Panc1 (cell line): ENCODE measurements around the gene INTS1. TPM values are rescaled to one million over a fixed set of nuclear protein-coding genes. Genes with fewer than 3 reads are reported as not detected.

Experiments
- ATAC-seq: fragments of 200-7000 bp; cut with Tn5 transposase; 2 replicates; pipeline ENCODE4 v1.9.1; 2020; ENCODE audit warnings: mild to moderate bottlenecking, moderate library complexity
- BruUV-seq: library from RNA; stranded (reverse); fragments of 400-500 nt; replicated peaks from 2 replicates; lab custom pipeline; 2021; lab: Mats Ljungman, UMichigan
- CTCF ChIA-PET: fragments of 300-600 bp; sonication (Branson Sonifier 250); formaldehyde crosslinking; loops from one replicate; lab custom pipeline; 2022; ENCODE audit warnings: antibody characterized with exemption; lab: Charles Lee
- POLR2A ChIA-PET: fragments of 300-600 bp; sonication (Branson Sonifier 250); formaldehyde crosslinking; loops from one replicate; lab custom pipeline; 2022; ENCODE audit warnings: antibody characterized with exemption; lab: Charles Lee
- DNase-seq: peaks from one replicate; pipeline ENCODE4 v3.0.0-alpha.2; 2010; ENCODE audit warnings: low read depth, low spot score
- H3K27ac ChIP-seq: 2 replicates; pipeline ENCODE4 v1.5.1; 2011; ENCODE audit warnings: mild to moderate bottlenecking, low read length, inconsistent platforms
- H3K27me3 ChIP-seq: fragments of 200-500 bp; sonication (Bioruptor generic); 2 replicates; pipeline ENCODE4 v1.6.0; 2014; ENCODE audit warnings: low read length, inconsistent platforms; ENCODE audit not compliant: control insufficient read depth, insufficient read depth
- H3K36me3 ChIP-seq: fragments of 200-500 bp; sonication (Bioruptor generic); 2 replicates; pipeline ENCODE4 v1.5.1; 2014; ENCODE audit warnings: inconsistent platforms, mild to moderate bottlenecking, low read length, moderate library complexity; ENCODE audit not compliant: control insufficient read depth, insufficient read depth
- H3K4me1 ChIP-seq: 2 replicates; pipeline ENCODE4 v1.5.1; 2011; ENCODE audit warnings: inconsistent platforms, mild to moderate bottlenecking, low read length, moderate library complexity; ENCODE audit not compliant: control insufficient read depth, insufficient read depth
- H3K4me3 ChIP-seq, 2 experiments: 2 replicates each; pipeline ENCODE4 v1.5.1; 2011 to 2012; ENCODE audit warnings: low read depth in 2 of 2, low read length in 2 of 2, mild to moderate bottlenecking in 2 of 2, inconsistent platforms in 1 of 2, moderate library complexity in 1 of 2
- H3K9me3 ChIP-seq: fragments of 200-500 bp; sonication (Bioruptor generic); 2 replicates; pipeline ENCODE4 v1.5.1; 2014; ENCODE audit warnings: low read depth, mild to moderate bottlenecking, inconsistent platforms, low read length, moderate library complexity; ENCODE audit not compliant: control insufficient read depth, insufficient read depth
- POLR2AphosphoS5 ChIP-seq: IDR thresholded peaks from 2 replicates; pipeline ENCODE4 v1.6.1; 2012; ENCODE audit warnings: mild to moderate bottlenecking, low read depth, low read length, moderate library complexity
- SIN3A ChIP-seq: IDR thresholded peaks from 2 replicates; pipeline ENCODE4 v1.6.1; 2012; ENCODE audit warnings: low read depth, mild to moderate bottlenecking, low read length, moderate library complexity, borderline replicate concordance; ENCODE audit not compliant: insufficient read depth
- TCF7L2 ChIP-seq: IDR thresholded peaks from 2 replicates; pipeline ENCODE4 v1.6.1; 2011; ENCODE audit warnings: mild to moderate bottlenecking, low read depth, low read length, inconsistent platforms
- in situ Hi-C: cut with HindIII; loops from 2 replicates; pipeline ENCODE4 v1.10.0; 2016; ENCODE audit warnings: low sequenced_read_pairs, low pct_unique_long_range_greater_than_20kb
- intact Hi-C: fragments of 100-400 bp; cut with micrococcal nuclease; formaldehyde crosslinking; loops from one replicate; pipeline ENCODE4 v1.10.0; 2022; ENCODE audit not compliant: unreplicated experiment
- total RNA-seq: library from RNA; stranded (reverse); gene quantifications from one replicate; pipeline ENCODE4 v1.2.1, GENCODE V29; 2021; ENCODE audit not compliant: unreplicated experiment
- TF ChIP-seq, protein P1 (sequence below): fragments of 450-650 bp; IDR thresholded peaks from 2 replicates; pipeline ENCODE4 v1.5.1; 2017; ENCODE audit warnings: mild to moderate bottlenecking
- TF ChIP-seq, protein P2 (sequence below), 2 experiments: IDR thresholded peaks; 2 replicates each; pipeline ENCODE4 v1.6.1; 2011 to 2012; ENCODE audit warnings: low read depth in 2 of 2, control low read depth in 1 of 2, low read length in 1 of 2, mild to moderate bottlenecking in 1 of 2, moderate library complexity in 1 of 2; ENCODE audit not compliant: insufficient read depth in 1 of 2

Gene INTS1
- total RNA-seq, 1 experiment from 2014 or later: 173 TPM

DNA sequence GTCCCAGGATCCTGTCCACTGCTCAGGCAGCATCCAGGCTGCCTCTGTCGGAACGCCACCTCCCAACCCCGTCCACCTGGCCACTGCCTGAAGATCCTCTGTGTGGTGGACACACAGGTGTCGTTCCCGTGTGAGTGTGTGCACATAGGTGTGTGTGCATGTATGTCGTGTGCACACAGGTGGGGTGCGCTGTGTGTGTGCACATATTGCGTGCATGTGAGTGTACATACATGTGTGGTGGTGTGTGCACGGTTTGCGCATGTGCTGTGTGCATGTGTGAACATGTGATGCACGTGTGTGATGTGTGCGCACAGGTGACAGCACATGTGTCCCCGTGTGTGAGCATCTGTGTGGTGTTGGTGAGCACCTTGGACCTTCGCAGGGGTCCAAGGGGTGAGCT, 44.8 kb upstream of the INTS1 start:
- in situ Hi-C loops (no loop called here), intact Hi-C loops (no loop called here)
- ChIA-PET POLR2A (interaction anchor here (1.5 kb wide), 1 partner anchor 12 kb away, joined by 5 read pairs; no protein-coding TSS in a partner anchor), CTCF (interaction anchor here (1.0 kb wide), 1 partner anchor 33 kb away, joined by 7 read pairs; no protein-coding TSS in a partner anchor)
- no peak overlapping the region for H3K27ac ChIP-seq
- no peak overlapping the region for H3K4me3 ChIP-seq
- TF ChIP-seq TCF7L2: no peak
- TF ChIP-seq, protein P1, sequence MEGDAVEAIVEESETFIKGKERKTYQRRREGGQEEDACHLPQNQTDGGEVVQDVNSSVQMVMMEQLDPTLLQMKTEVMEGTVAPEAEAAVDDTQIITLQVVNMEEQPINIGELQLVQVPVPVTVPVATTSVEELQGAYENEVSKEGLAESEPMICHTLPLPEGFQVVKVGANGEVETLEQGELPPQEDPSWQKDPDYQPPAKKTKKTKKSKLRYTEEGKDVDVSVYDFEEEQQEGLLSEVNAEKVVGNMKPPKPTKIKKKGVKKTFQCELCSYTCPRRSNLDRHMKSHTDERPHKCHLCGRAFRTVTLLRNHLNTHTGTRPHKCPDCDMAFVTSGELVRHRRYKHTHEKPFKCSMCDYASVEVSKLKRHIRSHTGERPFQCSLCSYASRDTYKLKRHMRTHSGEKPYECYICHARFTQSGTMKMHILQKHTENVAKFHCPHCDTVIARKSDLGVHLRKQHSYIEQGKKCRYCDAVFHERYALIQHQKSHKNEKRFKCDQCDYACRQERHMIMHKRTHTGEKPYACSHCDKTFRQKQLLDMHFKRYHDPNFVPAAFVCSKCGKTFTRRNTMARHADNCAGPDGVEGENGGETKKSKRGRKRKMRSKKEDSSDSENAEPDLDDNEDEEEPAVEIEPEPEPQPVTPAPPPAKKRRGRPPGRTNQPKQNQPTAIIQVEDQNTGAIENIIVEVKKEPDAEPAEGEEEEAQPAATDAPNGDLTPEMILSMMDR: no peak
- TF ChIP-seq, protein P2, sequence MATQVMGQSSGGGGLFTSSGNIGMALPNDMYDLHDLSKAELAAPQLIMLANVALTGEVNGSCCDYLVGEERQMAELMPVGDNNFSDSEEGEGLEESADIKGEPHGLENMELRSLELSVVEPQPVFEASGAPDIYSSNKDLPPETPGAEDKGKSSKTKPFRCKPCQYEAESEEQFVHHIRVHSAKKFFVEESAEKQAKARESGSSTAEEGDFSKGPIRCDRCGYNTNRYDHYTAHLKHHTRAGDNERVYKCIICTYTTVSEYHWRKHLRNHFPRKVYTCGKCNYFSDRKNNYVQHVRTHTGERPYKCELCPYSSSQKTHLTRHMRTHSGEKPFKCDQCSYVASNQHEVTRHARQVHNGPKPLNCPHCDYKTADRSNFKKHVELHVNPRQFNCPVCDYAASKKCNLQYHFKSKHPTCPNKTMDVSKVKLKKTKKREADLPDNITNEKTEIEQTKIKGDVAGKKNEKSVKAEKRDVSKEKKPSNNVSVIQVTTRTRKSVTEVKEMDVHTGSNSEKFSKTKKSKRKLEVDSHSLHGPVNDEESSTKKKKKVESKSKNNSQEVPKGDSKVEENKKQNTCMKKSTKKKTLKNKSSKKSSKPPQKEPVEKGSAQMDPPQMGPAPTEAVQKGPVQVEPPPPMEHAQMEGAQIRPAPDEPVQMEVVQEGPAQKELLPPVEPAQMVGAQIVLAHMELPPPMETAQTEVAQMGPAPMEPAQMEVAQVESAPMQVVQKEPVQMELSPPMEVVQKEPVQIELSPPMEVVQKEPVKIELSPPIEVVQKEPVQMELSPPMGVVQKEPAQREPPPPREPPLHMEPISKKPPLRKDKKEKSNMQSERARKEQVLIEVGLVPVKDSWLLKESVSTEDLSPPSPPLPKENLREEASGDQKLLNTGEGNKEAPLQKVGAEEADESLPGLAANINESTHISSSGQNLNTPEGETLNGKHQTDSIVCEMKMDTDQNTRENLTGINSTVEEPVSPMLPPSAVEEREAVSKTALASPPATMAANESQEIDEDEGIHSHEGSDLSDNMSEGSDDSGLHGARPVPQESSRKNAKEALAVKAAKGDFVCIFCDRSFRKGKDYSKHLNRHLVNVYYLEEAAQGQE (IDR thresholded peaks at IDR 0.05; ENCODE audit: insufficient read depth in 1 of 2, low read depth in 2 of 2, low read length in 1 of 2): no peak
- no peak for TF ChIP-seq SIN3A
- no peak for TF ChIP-seq POLR2AphosphoS5
- peaks cover 26% of the 10 kb centered on the region for H3K4me1 ChIP-seq
- no peak for ATAC-seq
- H3K27me3 ChIP-seq: no peaks in the 10 kb centered on the region
- DNase-seq: no peak
- no peaks in the 10 kb centered on the region for H3K9me3 ChIP-seq
- no peaks in the 10 kb centered on the region for H3K36me3 ChIP-seq
- no TSS peak for BruUV-seq

DNA sequence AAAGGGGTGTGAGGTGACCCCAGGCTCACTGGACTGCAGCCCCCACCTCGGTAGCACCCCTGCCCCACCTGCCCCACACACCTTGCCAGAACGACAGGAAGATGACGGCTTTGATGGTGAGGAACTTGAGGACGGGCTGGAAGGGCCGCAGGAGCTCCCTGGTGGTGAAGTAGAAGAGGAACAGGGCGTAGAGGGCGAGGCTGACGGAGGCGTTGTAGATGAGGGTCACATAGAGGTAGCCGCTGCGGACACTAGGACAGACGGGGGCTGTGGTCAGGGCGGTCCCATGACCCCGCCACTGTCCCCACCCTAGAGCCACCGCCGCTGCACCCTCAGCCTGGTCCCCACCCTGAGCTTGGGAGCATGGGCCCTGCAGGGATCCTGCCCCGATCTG, 44.2 kb upstream of the INTS1 start:
- intact Hi-C loops: no loop called here
- peaks cover 29% of the 10 kb centered on the region for H3K4me1 ChIP-seq
- CTCF ChIA-PET: interaction anchor here (0.6 to 1.0 kb wide), 2 partner anchors 33 to 1072 kb away, joined by 3 to 7 read pairs; no protein-coding TSS in a partner anchor
- no peak overlapping the region for H3K4me3 ChIP-seq
- POLR2A ChIA-PET: interaction anchor here (1.5 kb wide), 1 partner anchor 11 kb away, joined by 5 read pairs; no protein-coding TSS in a partner anchor
- BruUV-seq: no TSS peak
- ATAC-seq: peak; percentile 39
- in situ Hi-C loops: no loop called here
- TF ChIP-seq TCF7L2 (no peak), SIN3A (no peak)
- TF ChIP-seq, protein P2 (IDR thresholded peaks at IDR 0.05; ENCODE audit: insufficient read depth in 1 of 2, low read depth in 2 of 2, low read length in 1 of 2): no peak
- TF ChIP-seq, protein P1: peak; percentile 78
- no peak overlapping the region for H3K27ac ChIP-seq
- no peaks in the 10 kb centered on the region for H3K27me3 ChIP-seq
- no peak for DNase-seq
- H3K9me3 ChIP-seq: no peaks in the 10 kb centered on the region
- no peaks in the 10 kb centered on the region for H3K36me3 ChIP-seq
